DOHH2 (cell line): ENCODE data around the gene GGA2.
"Not testable (repeated sequence)": the region's sequence is repeated elsewhere in the genome, so short reads cannot be mapped to it uniquely, and the experiment has no call there.

Experiments used
- H3F3A ChIP-seq: fragments of 200-600 bp; sonication (generic), shearing (Covaris generic); 2 replicates; pipeline ENCODE4 v1.6.0; 2016; ENCODE audit warnings: antibody characterized with exemption, mild to moderate bottlenecking; ENCODE audit not compliant: control insufficient read depth, insufficient read depth
- H3K27ac ChIP-seq: fragments of 200-600 bp; sonication (generic); 2 replicates; pipeline ENCODE4 v1.5.1; 2014; ENCODE audit warnings: low read depth, mild to moderate bottlenecking, low read length, moderate library complexity
- H3K27me3 ChIP-seq: fragments of 200-600 bp; sonication (generic); 2 replicates; pipeline ENCODE4 v1.6.1; 2014; ENCODE audit warnings: mild to moderate bottlenecking, low read length, mixed read lengths; ENCODE audit not compliant: control insufficient read depth
- H3K36me3 ChIP-seq: fragments of 200-600 bp; sonication (generic); 2 replicates; pipeline ENCODE4 v1.6.1; 2014; ENCODE audit warnings: mild to moderate bottlenecking, low read length, moderate library complexity, mixed read lengths; ENCODE audit not compliant: control insufficient read depth
- H3K4me1 ChIP-seq: fragments of 200-600 bp; sonication (generic); 2 replicates; pipeline ENCODE4 v1.6.1; 2014; ENCODE audit warnings: mild to moderate bottlenecking, low read length, mixed read lengths; ENCODE audit not compliant: control insufficient read depth
- H3K4me2 ChIP-seq: fragments of 200-600 bp; sonication (generic); 2 replicates; pipeline ENCODE4 v1.6.0; 2014; ENCODE audit warnings: mild to moderate bottlenecking, low read length, moderate library complexity
- H3K4me3 ChIP-seq: fragments of 200-600 bp; sonication (generic); 2 replicates; pipeline ENCODE4 v1.5.1; 2014; ENCODE audit warnings: mild to moderate bottlenecking, low read length, mixed read lengths
- H3K79me2 ChIP-seq: fragments of 200-600 bp; sonication (generic); 2 replicates; pipeline ENCODE4 v1.6.1; 2014; ENCODE audit warnings: mild to moderate bottlenecking, low read length, mixed read lengths; ENCODE audit not compliant: control insufficient read depth
- H3K9me2 ChIP-seq: fragments of 200-600 bp; sonication (generic); replicated peaks from 2 replicates; pipeline ENCODE4 v1.6.1; 2014; ENCODE audit warnings: mild to moderate bottlenecking, low read length, mixed read lengths; ENCODE audit not compliant: control insufficient read depth
- H3K9me3 ChIP-seq: fragments of 200-600 bp; sonication (generic); 2 replicates; pipeline ENCODE4 v1.6.1; 2014; ENCODE audit warnings: antibody characterized with exemption, low read length, mixed read lengths; ENCODE audit not compliant: control insufficient read depth, insufficient read depth
- H4K20me1 ChIP-seq: fragments of 200-600 bp; sonication (generic); 2 replicates; pipeline ENCODE4 v1.6.0; 2014; ENCODE audit warnings: low read depth, mild to moderate bottlenecking, antibody characterized with exemption, low read length, moderate library complexity; ENCODE audit not compliant: control insufficient read depth, insufficient read depth
- EZH2phosphoT487 ChIP-seq: fragments of 200-600 bp; sonication (generic); IDR thresholded peaks from 2 replicates; pipeline ENCODE4 v1.6.1; 2017; ENCODE audit warnings: borderline replicate concordance, mild to moderate bottlenecking, antibody characterized with exemption, low read length, moderate library complexity, mixed read lengths
- TF ChIP-seq, protein P1 (sequence below): fragments of 200-600 bp; sonication (generic); IDR thresholded peaks from one replicate; pipeline ENCODE4 v1.5.1; 2014; ENCODE audit warnings: antibody characterized with exemption, mild to moderate bottlenecking, low read depth, low read length; ENCODE audit not compliant: poor library complexity, severe bottlenecking

Gene GGA2

DNA sequence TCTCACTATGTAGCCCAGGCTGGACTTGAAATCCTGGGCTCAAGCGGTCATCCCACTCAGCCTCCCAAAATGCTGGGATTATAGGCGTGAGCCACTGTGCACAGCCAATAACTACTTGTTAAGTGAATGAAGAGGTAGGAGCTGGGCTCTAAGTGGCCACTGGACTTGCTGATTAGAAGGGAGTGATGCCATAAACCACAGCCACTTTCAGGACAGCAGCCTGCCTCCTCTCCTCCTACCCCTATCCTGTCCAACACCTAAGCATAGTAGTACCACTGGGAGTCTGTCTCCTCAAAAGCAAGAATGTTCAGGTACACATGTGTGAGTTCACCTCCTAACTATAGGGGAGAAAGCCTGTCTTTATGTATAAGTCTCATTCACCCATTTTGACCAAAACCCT, 45.1 kb downstream of the GGA2 start:
- no peaks in the 10 kb centered on the region for H3K9me3 ChIP-seq
- no peak overlapping the region for H3K27ac ChIP-seq
- no peak overlapping the region for H3K4me2 ChIP-seq
- peaks cover 53% of the 10 kb centered on the region for H3K36me3 ChIP-seq
- no peaks in the 10 kb centered on the region for H3K79me2 ChIP-seq
- H3K27me3 ChIP-seq = no peaks in the 10 kb centered on the region
- H4K20me1 ChIP-seq = peaks cover 26% of the 10 kb centered on the region
- TF ChIP-seq, protein P1, sequence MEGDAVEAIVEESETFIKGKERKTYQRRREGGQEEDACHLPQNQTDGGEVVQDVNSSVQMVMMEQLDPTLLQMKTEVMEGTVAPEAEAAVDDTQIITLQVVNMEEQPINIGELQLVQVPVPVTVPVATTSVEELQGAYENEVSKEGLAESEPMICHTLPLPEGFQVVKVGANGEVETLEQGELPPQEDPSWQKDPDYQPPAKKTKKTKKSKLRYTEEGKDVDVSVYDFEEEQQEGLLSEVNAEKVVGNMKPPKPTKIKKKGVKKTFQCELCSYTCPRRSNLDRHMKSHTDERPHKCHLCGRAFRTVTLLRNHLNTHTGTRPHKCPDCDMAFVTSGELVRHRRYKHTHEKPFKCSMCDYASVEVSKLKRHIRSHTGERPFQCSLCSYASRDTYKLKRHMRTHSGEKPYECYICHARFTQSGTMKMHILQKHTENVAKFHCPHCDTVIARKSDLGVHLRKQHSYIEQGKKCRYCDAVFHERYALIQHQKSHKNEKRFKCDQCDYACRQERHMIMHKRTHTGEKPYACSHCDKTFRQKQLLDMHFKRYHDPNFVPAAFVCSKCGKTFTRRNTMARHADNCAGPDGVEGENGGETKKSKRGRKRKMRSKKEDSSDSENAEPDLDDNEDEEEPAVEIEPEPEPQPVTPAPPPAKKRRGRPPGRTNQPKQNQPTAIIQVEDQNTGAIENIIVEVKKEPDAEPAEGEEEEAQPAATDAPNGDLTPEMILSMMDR = no peak
- no peak for TF ChIP-seq EZH2phosphoT487
- H3F3A ChIP-seq = peaks cover 80% of the 10 kb centered on the region
- no peaks in the 10 kb centered on the region for H3K9me2 ChIP-seq
- no peaks in the 10 kb centered on the region for H3K4me1 ChIP-seq
- H3K4me3 ChIP-seq = no peak overlapping the region

DNA sequence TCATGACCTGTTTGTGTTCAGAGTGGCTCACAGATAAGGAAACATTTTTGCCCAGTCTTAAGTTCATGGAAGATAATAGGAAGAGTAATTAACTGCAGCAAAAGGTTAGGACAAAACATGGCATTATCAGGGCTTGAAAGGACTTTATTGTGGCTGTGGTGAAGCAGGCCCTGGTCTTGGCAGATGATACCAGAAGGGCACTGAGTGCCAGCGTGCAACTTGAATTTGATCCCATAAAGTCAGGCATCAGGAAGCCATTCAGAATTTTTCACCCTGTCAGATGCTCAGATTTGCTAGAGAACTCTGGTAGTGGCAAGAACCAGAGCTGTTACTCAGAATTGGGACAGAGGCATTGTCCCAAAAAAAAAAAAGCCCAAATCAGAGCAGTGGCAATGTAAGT, 46.1 kb downstream of the GGA2 start:
- Histone ChIP-seq H3K79me2 (no peaks in the 10 kb centered on the region), H3K27me3 (no peaks in the 10 kb centered on the region), H3K27ac (no peak overlapping the region), H3K4me1 (no peaks in the 10 kb centered on the region), H3K9me2 (no peaks in the 10 kb centered on the region), H4K20me1 (peaks cover 19% of the 10 kb centered on the region; the same call in 1 of the 2 replicates), H3F3A (peaks cover 82% of the 10 kb centered on the region), H3K36me3 (peaks cover 43% of the 10 kb centered on the region), H3K4me3 (no peak overlapping the region), H3K4me2 (no peak overlapping the region), H3K9me3 (no peaks in the 10 kb centered on the region)
- TF ChIP-seq, protein P1 = no peak
- no peak for TF ChIP-seq EZH2phosphoT487

DNA sequence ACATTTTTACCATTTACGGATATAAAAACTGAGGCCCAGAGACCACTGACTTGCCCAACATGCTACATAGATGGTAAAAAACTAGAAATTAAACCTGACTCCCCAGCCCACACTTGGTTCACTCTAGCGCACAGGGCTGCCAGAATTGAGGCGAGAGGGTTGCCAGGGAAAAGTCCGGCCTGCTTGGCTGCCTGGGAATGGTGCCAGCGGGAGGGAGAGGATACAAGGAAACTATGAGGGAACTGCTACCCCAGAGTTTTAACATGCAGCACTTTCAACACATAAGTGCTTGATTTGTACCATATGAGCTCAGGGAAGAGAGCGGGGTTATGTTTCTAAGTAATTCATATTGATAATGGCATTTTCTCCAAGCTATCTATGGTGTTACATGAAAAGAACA, 47.3 kb downstream of the GGA2 start:
- H3K9me2 ChIP-seq, H3K79me2 ChIP-seq, H3K27me3 ChIP-seq, H3K9me3 ChIP-seq, H3K4me2 ChIP-seq, H3K4me1 ChIP-seq, H3K27ac ChIP-seq, H3K4me3 ChIP-seq: not testable (repeated sequence)
- Histone ChIP-seq H3F3A (peaks cover 78% of the 10 kb centered on the region), H4K20me1 (peaks cover 14% of the 10 kb centered on the region; the same call in 1 of the 2 replicates), H3K36me3 (peaks cover 33% of the 10 kb centered on the region)

DNA sequence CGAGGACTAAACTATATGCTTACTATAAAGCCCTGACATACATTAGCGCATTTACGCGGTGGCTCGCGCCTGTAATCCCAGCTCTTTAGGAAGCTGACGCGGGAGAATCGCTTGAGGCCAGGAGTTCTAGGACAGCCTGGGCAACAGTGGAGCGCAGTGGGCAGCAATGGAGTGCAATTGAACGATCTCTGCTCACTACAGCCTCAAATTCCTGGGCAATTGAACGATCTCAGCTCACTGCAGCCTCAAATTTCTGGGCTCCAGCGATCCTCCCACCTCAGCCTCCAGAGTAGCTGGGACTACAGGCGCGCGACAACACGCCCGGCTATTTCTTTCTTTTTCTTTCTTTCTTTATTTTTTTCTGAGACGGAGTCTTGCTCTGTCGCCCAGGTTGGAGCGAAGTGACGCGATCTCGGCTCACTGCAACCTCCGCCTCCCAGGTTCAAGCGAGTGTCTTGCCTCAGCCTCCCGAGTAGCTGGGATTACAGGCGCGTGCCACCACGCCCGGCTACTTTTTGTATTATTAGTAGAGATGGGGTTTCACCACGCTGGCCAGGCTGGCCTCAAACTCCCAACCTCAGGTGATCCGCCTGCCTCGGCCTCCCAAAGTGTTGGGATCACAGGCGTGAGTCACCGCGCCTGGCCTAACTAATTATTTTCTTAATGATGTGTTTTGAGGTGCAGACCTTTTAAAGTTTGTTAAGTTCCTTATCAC, 56.8 kb downstream of the GGA2 start:
- H3K79me2 ChIP-seq = peaks cover 11% of the 10 kb centered on the region
- no peak overlapping the region for H3K27ac ChIP-seq

More for the DNA sequence above, 56.8 kb downstream of the GGA2 start:
- Histone ChIP-seq H3K4me2 (peak overlapping the region; percentile 89), H3K36me3 (peaks cover 2% of the 10 kb centered on the region; the same call in 1 of the 2 replicates), H4K20me1 (no peaks in the 10 kb centered on the region), H3F3A (no peaks in the 10 kb centered on the region), H3K27me3 (no peaks in the 10 kb centered on the region), H3K9me2 (no peaks in the 10 kb centered on the region), H3K4me1 (peaks cover 10% of the 10 kb centered on the region), H3K4me3 (peak overlapping the region; percentile 98), H3K9me3 (no peaks in the 10 kb centered on the region)
- TF ChIP-seq EZH2phosphoT487 = no peak
- TF ChIP-seq, protein P1 = no peak
